Middle frontal gyrus (tissue), 1 donor: ENCODE results near the gene ADAM23.

Source experiments
- DNase-seq: peaks from one replicate; pipeline ENCODE4 v3.0.0-alpha.2; 2015; ENCODE audit warnings: low spot score; ENCODE audit errors: extremely low spot score

ADAM23 gene

GRCh38 chr2:206438196-206438724, 5.1 kb upstream of the ADAM23 start:
- DNase-seq = no peak

- DNase-seq = no peak
These were observed 879 bp upstream of the ADAM23 start for GRCh38 chr2:206442474-206442832.

- no peak for DNase-seq
These were observed 599 bp downstream of the ADAM23 start for GRCh38 chr2:206443735-206444527.

- DNase-seq = no peak
These were observed 2.6 kb downstream of the ADAM23 start for GRCh38 chr2:206445948-206446347.

- DNase-seq = no peak
These were observed 8.9 kb downstream of the ADAM23 start for GRCh38 chr2:206452242-206452641.

- DNase-seq = no peak
These were observed 9.4 kb downstream of the ADAM23 start for GRCh38 chr2:206452750-206453149.

GRCh38 chr2:206456078-206456754, 12.9 kb downstream of the ADAM23 start:
- no peak for DNase-seq

- no peak for DNase-seq
These were observed 13.9 kb downstream of the ADAM23 start for GRCh38 chr2:206457188-206457634.

GRCh38 chr2:206462240-206462854, 19.0 kb downstream of the ADAM23 start:
- no peak for DNase-seq

GRCh38 chr2:206463685-206464084, 20.4 kb downstream of the ADAM23 start:
- no peak for DNase-seq

- no peak for DNase-seq
These were observed 21.3 kb downstream of the ADAM23 start for GRCh38 chr2:206464597-206464996.

- DNase-seq = no peak
These were observed 28.3 kb downstream of the ADAM23 start for GRCh38 chr2:206471524-206472062.

- no peak for DNase-seq
These were observed 28.8 kb downstream of the ADAM23 start for GRCh38 chr2:206472094-206472493.

GRCh38 chr2:206474099-206474498, 30.8 kb downstream of the ADAM23 start:
- no peak for DNase-seq

- no peak for DNase-seq
These were observed 34.0 kb downstream of the ADAM23 start for GRCh38 chr2:206477296-206477695.

- no peak for DNase-seq
These were observed 35.0 kb downstream of the ADAM23 start for GRCh38 chr2:206478340-206478739.

- no peak for DNase-seq
These were observed 36.8 kb downstream of the ADAM23 start for GRCh38 chr2:206480161-206480560.

- no peak for DNase-seq
These were observed 37.3 kb downstream of the ADAM23 start for GRCh38 chr2:206480620-206481019.

GRCh38 chr2:206481056-206481455, 37.7 kb downstream of the ADAM23 start:
- no peak for DNase-seq

- DNase-seq = no peak
These were observed 38.8 kb downstream of the ADAM23 start for GRCh38 chr2:206482123-206482522.

GRCh38 chr2:206482633-206483032, 39.3 kb downstream of the ADAM23 start:
- DNase-seq = no peak

- DNase-seq = no peak
These were observed 44.7 kb downstream of the ADAM23 start for GRCh38 chr2:206488053-206488452.
